ENCODE results near the gene UMODL1.
"Not testable (repeated sequence)": the region's sequence is repeated elsewhere in the genome, so short reads cannot be mapped to it uniquely, and the experiment has no call there.

UMODL1 gene

DNA sequence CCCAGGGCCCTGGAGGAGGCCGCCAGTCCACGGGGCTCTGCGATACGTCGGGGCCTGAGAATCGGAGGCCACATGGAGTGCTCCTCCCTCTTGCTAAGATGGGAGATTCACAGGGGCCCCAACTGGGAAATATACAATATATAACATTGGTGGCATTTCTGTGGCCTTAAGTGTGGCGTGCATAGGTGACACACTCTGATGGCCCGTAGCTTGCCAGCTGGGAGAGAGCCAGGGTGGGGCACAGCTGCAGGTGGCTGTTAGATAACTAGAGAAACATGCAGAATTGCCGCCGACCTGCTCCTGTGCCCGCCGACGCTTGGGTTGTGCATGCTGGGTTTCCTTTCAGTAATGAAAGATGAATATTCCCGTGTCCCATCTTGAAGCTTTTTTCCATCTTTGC lies 30.1 kb downstream of the UMODL1 start:
- no peak for DNase-seq (ENCODE audit: low read depth)

DNA sequence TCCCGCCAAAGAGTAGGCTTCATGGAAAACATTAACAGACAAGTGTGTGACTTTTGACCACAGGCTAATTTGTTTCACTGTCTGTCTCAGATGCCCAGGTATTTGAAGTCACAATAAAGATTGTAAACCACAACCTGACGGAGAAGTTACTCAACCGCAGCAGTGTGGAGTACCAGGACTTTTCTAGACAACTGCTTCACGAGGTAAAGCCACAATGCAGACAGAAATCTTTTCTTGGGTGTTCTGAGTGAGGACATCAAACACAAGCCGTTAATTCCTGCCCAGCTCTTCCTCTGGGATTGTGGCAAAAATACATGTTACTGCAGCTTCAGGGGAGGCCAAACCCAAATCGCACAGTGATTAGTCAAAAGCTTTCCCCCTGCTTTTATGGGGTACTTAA lies 31.0 kb downstream of the UMODL1 start:
- DNase-seq (ENCODE audit: low read depth) = no peak

DNA sequence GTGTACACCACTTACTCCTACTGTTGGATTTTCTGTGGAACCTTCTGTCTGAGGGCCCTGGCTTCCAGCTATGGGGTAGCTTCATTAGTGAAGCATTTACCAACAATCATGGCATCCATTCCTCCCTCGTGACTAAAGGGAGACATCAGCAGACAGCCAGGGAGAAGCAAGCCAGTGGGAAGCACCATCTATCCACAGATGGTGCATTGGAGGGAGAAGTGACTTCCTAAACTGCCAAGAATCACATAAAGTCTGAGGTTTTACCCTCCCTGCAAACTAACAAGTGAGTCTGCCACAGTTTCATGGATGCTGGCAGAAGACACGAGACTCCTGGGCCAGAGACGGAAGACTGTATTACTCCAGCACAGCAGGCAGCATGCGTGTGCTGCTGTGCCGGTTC lies 31.4 kb downstream of the UMODL1 start:
- no peak for DNase-seq (ENCODE audit: low read depth)

DNA sequence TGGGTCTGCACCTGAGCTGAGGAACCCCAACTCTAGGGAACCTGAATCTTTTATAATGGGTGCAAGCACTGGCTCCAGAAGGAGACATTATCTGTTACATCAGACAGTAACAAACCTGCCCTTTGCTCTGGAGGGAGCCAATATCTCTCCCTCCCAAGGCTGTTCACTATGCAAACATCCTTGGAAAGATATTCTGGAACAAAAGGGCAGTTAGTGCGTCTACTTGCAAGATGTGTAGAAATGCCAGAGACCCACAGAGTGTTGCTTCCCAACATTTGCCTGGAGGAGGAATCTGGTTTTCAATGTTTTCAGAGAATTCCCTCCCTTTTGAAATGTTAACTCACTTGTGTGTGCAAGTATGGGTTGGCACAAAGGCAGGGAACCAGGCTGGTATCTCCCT lies 31.9 kb downstream of the UMODL1 start:
- DNase-seq (ENCODE audit: low read depth) = no peak

DNA sequence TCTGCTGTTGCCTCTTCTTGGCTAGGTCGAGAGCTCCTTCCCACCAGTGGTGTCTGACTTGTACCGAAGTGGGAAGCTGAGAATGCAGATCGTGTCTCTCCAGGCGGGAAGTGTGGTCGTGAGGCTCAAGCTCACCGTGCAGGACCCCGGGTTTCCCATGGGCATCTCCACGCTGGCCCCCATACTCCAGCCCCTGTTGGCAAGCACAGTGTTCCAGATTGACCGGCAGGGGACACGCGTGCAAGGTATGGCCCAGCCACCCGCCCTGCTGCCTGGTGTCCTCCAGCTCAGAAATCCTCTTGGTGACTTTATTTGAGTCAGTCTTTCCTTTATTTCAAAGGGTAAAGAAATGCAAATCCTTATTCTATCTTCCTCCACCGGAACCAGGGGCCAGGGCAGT lies 32.7 kb downstream of the UMODL1 start:
- no peak for DNase-seq (ENCODE audit: low read depth)

DNA sequence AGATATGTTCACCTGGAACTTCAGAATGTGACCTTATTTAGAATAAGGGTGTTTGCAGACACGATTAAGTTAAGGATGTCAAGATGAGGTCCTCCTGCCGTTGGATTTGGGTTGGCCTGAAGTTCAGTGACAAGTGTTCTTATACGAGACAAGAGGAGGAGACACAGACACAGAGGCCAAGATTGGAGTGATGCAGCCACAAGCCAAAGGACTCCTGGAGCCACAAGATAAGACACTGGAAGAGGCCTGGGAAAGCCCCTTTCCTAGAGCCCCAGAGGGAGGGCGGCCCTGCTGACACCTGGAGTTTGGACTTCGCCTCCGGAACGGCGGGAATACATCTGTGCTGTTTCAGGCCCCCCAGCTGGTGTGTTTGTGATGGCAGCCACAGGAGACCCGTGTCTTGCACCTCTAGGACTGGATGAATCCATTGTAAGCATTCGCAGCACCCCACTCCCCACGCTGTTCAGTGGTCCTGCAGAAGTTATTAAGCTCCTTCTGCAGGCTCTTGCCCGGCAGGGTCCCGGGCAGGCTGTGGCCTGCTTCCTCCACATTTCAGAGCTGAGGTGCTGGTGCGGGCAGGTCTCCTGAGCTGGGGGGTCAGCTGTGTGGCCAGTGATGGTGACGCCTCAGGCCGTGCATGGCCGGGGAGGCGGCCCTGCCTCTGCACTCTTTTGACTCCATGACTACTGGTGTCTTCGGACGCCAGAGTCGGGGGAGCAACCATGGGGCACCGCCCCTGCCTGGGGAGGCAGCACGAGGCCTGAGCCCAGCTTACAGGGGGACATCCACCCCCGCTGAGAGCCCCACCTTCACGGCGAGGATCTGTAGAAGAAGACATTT lies 34.6 kb downstream of the UMODL1 start:
- DNase-seq (ENCODE audit: low read depth) = no peak

DNA sequence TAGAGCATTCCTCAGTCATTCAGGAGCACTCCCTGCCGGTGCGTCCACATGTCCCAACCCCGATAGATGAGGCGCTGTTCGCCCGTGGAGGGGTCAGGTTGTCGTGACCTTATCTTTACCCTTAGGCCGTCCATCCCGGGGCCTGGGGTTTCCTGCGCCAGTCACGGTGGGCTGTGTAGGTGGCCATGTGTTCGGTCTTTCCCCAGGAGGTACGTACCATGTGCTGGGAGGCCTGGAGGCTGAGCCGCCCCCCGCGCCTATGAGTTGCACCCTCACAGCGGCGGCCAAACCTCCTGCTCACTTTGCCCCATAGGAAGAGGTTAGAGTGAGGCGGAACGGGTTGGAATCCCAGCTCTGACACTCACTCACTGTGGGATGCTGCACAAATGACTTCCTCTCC lies 35.3 kb downstream of the UMODL1 start:
- DNase-seq (ENCODE audit: low read depth) = no peak

DNA sequence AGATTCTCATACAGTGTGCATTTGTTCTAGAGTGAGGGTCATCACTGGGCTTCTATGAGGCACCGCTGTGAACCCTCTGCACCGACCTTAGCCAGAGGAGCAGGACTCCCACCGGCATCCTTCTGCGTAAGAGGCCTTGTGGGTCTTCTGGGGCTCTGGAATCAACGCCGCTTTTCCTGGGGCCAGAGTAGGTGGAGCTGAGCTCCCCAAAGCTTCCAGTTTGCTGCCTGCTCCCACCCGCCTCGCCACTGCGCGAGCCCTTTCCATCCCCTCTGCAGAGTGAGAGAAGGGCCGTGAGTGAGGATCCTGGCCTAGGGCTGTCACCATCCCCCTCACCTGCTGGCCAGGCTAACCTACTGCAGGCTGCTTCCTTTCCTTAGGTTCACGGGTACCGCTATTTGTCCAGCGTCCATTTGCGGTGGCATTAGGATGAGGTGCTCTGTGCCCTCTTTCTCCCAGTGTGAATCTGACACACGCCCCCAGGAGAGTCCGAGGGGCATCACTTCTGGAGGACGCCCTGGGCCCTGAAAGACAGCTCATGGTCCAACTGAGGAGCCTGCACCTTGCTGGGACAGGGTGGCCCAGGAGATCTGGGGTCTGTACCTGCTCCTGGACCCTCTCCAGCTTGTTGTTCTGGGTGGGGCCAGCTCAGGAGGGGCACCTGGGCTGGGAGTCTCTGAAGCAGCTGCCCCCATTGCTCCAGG lies 36.2 kb downstream of the UMODL1 start:
- no peak for DNase-seq (ENCODE audit: low read depth)

DNA sequence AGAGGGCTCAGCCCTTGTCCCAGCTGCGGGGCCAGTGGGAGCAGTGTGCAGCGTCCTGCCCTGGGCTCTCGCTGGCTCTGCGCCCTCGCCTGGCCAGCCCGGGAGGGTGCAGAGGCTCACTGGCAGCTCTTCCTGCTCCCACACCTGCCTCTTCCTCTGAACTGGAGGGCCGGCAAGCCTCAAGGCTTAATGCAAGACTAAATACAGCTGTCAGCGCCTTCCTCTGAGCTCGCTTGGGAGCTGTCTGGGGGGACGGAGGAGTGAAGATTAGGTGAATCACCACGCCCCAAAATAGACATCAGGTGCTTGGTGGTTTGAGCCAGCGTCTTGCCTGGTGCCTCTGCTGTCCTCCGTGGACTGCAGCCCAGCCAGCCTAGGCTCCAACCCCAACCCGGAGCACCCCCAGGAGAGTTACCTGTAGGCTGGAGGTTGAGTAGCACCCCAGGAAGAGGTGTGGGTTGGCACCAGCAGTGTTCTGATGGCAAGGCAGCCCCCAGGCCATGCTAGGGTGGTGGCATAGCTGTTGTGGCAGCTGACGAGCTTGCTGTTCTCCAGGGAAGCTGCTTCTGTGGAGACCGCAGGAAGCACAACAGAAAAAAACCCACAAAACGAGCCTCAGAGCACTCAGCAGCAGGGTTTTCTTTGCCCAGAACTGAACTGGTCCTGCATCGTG lies 36.9 kb downstream of the UMODL1 start:
- peak; percentile 45 for DNase-seq (ENCODE audit: low read depth)

DNA sequence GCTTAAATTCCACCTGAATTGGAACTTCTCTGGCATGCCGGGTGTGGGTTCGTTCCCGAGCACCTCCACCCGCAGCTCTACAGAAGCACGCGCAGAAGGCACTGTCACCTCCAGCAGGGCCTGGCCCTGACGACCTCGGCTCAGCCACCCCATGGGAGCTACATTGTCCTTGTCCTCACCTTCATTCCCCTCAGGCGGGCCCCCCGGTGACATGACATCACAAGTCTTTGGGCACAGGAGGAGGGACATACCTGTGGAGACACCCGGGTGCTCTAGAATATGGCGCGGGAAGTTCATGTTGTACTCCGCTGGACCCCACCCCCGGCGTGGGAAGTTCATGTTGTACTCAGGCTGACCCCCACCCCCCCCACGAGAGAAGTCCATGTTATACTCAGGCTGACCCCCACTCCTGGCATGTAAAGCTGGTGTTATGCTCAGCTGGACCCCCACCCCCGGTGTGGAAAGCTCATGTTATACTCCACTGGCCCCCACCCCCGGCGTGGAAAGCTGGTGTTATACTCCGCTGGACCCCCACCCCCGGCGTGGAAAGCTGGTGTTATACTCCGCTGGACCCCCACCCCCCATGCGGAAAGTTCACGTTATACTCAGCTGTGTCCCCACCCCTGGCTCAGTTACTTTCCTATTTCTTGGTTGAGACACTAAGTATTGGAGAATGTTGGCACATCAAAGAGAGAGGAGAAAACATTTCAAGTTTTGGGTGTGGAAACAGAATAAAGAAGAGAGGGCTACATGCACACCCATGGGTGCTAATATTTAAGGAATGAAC lies 37.6 kb downstream of the UMODL1 start:
- DNase-seq (ENCODE audit: low read depth) = no peak

DNA sequence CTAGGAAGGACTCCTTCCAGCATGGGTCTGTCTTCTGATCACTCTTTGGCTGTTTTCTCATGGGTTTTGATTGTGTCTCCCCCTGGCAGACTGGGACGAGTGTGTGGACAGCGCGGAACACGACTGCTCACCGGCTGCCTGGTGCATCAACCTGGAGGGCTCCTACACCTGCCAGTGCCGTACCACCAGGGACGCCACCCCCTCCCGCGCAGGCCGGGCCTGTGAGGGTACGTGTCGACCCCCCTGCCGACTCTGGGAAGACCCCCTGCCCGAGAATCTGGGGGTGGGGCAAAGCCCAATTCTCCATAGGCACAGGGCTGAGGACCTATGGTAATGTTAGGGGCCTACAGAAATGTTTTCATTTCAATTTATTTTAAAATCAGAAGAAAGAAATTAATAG lies 38.4 kb downstream of the UMODL1 start:
- no peak for DNase-seq (ENCODE audit: low read depth)

DNA sequence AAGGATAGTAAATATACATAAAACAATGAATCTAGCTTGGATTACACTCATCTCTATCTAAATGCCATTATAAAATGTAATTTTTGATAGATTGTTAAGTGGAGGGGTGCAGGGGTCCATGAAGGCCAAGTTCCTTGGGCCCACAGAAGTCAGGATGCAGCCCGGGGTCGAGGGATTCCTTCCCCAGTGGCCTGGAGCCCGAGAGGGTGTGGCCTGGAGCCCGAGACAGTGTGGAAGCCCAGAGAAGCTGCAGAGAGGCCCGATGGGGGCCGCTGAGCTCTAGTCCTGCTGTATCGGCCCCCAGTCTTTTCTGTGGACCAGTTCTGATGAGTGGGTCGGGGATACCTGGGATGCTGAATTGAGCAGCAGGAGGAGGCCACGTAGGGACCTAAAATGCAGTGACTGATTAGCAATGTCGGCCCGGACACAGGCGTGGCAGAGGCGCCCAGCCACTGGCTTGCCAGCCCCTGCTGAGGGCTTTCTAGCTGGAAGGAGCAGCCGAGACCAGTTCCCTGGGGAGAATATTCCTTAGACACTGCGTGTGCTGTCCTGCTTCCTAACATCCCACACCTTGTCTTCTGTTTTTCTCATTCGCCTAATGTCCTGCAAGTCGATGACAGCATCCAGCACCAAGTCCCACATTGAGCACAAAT lies 38.9 kb downstream of the UMODL1 start:
- DNase-seq (ENCODE audit: low read depth) = no peak

DNA sequence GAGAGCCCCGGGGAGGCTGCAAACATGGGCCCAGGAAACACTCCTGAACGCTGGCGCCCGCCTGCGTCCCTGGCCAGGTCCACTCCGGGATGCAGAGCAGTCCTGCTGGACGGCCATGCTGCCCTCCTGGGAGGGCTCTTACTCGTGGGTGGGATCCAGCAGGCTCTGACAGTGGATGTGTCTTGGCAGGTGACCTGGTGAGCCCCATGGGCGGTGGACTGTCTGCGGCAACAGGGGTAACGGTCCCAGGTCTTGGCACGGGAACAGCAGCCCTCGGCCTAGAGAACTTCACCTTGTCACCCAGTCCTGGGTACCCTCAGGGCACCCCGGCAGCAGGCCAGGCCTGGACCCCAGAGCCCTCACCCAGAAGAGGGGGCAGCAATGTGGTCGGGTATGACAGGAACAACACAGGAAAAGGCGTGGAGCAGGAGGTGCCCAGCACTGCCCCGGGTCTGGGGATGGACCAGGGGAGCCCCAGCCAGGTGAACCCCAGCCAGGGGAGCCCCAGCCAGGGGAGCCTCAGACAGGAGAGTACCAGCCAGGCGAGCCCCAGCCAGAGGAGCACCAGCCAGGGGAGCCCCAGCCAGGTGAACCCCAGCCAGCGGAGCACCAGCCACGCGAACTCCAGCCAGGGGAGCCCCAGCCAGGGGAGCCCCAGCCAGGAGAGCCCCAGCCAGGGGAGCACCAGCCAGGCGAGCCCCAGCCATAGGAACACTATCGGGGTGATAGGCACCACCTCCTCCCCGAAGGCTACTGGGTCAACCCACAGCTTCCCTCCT lies 39.8 kb downstream of the UMODL1 start:
- DNase-seq (ENCODE audit: low read depth) = no peak

DNA sequence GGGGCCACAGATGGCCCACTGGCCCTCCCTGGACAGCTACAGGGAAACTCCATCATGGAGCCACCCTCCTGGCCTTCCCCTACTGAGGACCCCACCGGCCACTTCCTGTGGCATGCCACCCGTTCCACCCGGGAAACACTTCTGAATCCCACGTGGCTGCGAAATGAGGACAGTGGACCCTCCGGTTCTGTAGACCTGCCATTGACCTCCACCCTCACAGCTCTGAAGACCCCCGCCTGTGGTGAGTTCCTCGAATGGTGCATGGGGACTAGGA lies 40.3 kb downstream of the UMODL1 start:
- DNase-seq (ENCODE audit: low read depth) = no peak

DNA sequence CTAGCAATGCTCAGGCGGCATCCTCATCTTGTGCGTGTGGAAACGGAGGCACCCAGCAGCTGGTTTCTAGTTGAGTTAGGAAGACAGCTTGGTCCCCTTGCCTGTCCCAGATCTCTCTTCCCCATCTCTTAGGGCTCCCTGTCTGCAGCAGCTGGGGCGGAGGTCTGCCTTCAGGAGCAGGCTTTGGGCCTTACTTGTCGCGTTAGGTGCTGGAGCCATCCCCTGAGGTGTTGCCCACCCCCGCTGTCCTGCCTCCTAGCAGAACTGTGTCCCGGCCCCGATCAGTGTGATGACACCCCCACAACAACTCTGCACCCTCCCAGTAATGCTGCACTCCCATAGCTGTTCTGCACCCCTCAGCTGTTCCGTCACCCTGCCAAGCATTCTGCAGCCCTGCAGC lies 40.7 kb downstream of the UMODL1 start:
- no peak for DNase-seq (ENCODE audit: low read depth)

DNA sequence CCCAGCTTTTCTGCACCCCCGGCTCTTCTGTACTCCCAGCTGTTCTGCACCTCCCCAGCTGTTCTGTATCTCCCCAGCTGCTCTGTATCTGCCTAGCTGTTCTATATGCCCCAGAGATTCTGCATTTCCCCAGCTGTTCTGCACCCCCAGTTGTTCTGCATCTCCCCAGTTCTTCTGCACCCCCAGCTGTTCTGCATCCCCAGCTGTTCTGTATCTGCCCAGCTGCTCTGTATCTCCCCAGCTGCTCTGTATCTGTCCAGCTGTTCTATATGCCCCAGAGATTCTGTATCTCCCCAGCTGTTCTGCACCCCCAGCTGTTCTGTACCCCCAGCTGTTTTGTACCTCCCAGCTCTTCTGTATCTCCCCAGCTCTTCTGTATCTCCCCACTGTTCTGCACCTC lies 41.1 kb downstream of the UMODL1 start:
- no peak for DNase-seq (ENCODE audit: low read depth)

DNA sequence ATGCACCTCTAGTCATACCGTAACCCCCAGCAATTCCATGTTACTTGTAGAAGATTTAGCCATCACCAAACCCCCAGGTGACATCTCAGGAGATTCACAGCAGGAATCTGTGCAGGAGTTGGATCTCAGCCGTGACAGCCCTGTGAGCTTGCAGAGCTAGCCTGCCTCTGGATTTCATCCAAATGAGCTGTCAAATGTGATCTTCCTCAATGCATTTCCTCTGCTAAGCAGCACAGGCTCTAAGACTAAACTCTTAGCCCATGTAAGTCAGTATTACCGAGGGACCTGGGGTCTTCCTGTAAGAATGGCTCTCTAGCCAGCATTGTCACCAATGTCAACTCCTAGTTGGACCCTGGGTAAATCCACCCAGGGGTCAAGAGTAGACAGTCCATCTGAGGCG lies 41.7 kb downstream of the UMODL1 start:
- DNase-seq (ENCODE audit: low read depth) = no peak

DNA sequence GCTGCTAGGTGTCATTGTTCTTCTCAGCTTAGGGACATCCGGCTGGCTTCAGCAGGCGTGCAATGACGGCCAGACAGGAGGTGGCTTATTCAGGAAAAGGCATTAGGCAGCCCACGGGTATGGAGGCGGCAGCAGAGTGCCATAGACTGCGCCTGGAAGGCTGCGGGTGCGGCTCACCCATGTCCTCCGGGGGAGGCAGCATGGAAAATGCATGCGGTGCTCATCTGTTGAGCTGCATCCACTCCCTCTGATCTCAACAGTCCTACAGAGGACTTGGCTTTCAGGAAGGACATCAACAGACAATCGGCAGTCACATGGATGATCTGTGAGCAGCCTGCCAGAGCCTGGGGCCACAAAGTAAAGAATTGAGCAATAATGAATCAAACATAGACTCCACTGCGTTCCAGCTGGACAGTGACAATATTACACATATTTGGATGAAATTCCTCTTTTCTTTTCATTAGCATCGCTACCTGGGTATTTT lies 42.9 kb downstream of the UMODL1 start:
- DNase-seq (ENCODE audit: low read depth) = no peak

DNA sequence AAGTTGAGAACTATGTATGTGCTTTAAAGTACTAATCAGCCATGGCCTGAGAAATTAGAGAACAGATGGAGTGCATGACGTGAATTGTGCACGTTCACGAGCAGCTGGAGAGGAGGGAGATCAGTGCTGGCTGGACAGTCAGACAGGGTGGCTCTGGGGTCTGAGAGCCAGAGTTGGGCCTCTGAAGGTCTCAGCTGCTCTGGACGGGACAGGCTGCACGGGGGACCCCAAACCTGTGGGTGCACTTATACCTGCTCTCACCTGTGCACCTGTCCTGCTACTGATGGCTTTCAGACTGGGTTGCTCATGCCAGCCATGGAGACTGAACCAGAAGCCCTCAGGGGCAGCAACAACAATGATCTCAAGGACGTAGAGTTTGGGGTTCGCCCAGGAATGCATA lies 43.5 kb downstream of the UMODL1 start:
- no peak for DNase-seq (ENCODE audit: low read depth)

DNA sequence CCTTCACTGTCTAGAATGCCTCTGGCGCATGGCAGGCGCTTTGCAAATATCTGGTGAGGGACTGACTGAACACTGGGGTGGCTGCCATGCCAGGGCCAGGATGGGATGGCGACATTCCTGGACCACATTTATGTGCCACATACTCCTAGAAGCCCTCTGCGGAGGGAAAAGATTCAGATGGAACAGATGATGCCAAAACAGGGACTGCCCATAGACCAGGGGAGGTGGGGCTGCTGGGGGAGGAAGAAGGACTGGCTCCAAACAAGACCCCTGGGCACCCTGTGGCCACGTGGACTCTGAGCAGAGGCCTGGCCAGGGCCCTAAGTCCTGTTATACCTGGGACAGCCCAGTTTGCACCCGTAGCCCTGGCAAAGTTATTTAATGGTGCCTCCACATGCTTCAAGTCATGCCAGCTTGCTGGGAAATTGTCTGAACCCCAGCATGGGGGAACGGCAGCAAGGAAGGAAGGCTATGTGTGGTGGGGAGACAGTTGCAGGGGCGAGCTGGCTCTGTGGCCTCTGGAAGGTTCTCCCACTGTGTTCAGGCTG lies 44.1 kb downstream of the UMODL1 start:
- DNase-seq (ENCODE audit: low read depth) = no peak

DNA sequence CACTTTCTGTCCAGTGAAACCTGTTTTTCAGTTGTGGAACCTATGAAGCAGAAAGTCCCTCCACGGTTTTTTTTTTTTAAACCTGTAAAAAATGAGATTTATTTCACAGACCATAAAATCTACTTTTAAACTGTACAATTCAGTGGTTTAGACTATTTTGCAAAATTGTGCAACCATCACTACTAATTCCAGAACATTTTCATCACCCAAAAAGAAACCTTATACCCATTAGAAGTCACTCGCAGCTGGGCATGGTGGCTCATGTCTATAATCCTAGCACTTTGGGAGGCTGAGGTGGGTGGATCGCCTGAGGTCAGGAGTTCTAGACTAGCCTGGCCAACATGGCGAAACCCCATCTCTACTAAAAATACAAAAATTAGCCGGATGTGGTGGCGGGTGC lies 45.4 kb downstream of the UMODL1 start:
- not testable (repeated sequence) for DNase-seq (ENCODE audit: low read depth)

Data from stimulated activated CD8-positive, alpha-beta memory T cell treated with anti-CD3 and anti-CD28 coated beads, Interleukin-12 subunit alpha, Interleukin-12 subunit beta, amount 100 ng/mL, for 1 hour (primary cell).